RPMI7951 (cell line): ENCODE results near the gene IQGAP1. TPM values are rescaled to one million over a fixed set of nuclear protein-coding genes. Genes with fewer than 3 reads are reported as not detected.

Experiments
- DNase-seq: peaks from one replicate; pipeline ENCODE4 v3.0.0-alpha.2; 2012; ENCODE audit warnings: low read depth
- total RNA-seq: library from RNA; depleted of rRNA; stranded (reverse); fragments of >200 nt; shearing (Covaris generic); gene quantifications from 2 replicates; pipeline ENCODE4 v1.2.3, GENCODE V29; 2014; rRNA removed

The IQGAP1 gene
- total RNA-seq, 1 experiment from 2014 or later, result 273 TPM

- DNase-seq, result peak; percentile 21
Measured at GRCh38 chr15:90524018-90524803, 136.2 kb downstream of the IQGAP1 start.

- no peak for DNase-seq
Measured at GRCh38 chr15:90529011-90529370, 140.9 kb downstream of the IQGAP1 start.

GRCh38 chr15:90529371-90530249, 141.6 kb downstream of the IQGAP1 start, which contains the start of gene CRTC3:
Gene CRTC3, plus strand, starts transcription at chr15:90529923. Its CDS starts 149 bp downstream, at chr15:90530072.
- DNase-seq, result peak; percentile 54

DNA sequence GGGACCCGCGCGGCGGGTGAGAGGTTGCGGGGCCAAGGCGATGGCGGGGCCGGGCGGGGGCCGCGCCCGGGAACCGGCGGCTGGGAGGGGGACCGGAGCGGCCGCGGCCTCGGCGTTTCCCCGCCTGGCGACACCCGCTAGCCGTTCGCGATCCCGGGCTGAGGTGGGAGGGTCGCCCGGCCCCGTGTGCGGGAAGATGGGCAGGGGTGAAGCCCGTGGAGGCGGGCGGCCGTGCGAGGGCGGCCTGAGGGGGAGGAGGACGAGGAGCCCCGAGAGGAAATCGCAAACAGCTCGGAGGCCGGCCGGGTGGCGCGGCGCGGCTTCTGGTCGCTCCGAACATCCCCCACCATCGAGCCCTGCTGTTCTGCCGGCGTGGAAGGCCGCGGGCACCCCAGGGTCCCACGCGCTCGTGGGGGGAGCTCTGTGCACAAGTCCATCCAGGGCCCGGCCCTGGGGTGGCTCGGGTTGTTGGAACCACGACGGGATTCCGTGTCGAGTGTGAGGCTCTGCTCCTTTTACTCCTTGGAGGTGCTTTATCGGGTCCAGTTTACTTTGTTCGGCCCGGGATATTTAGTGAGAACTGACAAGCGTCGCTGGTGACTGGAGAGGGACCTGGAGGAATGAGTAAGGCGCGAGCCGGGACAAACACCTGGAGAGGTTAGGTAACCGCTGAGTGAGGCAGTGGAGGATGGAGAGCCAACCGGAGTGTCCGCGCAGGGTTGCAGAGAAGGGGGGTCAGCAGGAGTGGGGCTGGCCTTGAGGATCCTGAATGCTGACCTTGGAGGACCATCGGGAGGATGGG, 142.4 kb downstream of the IQGAP1 start:
- peak; percentile 34 for DNase-seq

DNA sequence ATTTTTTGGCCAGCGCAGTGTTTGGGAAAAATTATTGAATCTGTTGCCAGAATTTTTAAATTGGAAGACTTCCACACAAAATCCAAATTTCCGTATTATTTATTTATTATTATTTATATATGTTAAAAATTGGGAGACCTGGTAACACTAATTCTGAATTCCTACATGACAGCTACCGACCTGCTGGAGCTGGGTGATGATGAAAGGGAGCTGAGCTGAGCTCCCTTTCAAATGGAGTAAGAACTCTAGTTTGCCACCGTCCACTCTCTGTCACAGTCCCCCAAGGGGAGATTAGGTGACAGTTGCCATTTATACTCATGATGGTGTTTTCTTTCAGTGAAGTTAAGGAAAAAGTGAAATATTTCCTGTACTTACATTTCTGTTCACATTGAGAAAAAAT, 143.1 kb downstream of the IQGAP1 start:
- no peak for DNase-seq

GRCh38 chr15:90535254-90535653, 147.2 kb downstream of the IQGAP1 start:
- no peak for DNase-seq

DNA sequence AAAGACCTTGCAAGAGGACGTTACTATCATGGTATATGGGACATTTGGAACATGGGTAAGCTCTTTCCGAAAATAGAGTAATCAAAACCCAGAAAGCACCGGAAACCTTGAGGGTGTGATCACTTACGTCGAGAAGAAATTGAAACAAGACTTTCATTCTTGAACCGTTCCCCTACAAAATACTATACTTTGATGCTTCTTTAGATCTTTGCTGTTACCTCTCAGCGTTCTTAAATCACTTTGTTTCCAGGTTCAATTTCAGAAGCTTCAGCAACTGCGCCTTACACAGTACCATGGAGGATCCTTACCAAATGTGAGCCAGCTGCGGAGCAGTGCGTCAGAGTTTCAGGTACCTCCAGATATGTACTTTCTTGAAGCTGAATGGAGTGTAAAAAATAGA, 151.7 kb downstream of the IQGAP1 start:
- DNase-seq, result no peak

DNA sequence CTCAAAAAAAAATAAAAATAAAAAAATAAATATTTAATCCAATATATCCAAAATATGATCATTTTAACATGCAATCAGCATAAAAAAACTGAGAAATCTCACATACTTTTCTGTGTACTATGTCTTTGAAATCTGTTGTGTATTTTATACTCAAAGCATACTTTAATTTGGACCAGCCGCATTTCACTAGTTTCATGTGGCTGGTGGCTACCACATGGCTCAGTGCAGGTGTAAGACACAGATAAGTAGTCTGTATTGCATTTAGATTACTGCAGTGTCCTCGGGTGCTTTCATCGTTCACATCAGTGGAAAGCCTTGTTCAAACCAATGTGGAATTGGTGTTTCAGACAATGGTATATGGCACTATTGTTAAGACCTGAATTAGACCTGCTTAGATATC, 152.7 kb downstream of the IQGAP1 start:
- no peak for DNase-seq

- no peak for DNase-seq
Measured at GRCh38 chr15:90545095-90545494, 157.1 kb downstream of the IQGAP1 start.

GRCh38 chr15:90547540-90547939, 159.5 kb downstream of the IQGAP1 start:
- DNase-seq, result no peak

- no peak for DNase-seq
Measured at GRCh38 chr15:90550919-90551318, 162.9 kb downstream of the IQGAP1 start.

Other genes with a start within 250 kb of the IQGAP1 start
- gene SEMA4B, start 186.9 kb upstream of the IQGAP1 start, total RNA-seq, result 18.1 and 20.9 TPM in 2 replicates
- 86.9 and 92.3 TPM in 2 replicates for gene CIB1, start 154.3 kb upstream of the IQGAP1 start, total RNA-seq
- gene GDPGP1, start 154.0 kb upstream of the IQGAP1 start, total RNA-seq, result 4.3 and 5.9 TPM in 2 replicates
- not detected in 2 replicates for gene TTLL13, start 138.7 kb upstream of the IQGAP1 start, total RNA-seq
- 80.3 and 83.4 TPM in 2 replicates for gene NGRN, start 122.6 kb upstream of the IQGAP1 start, total RNA-seq
- gene ZNF774, start 36.0 kb upstream of the IQGAP1 start, total RNA-seq, result 2.9 and 3.7 TPM in 2 replicates
- 10.5 and 10.7 TPM in 2 replicates for gene CRTC3, start 141.7 kb downstream of the IQGAP1 start, total RNA-seq